Esophagus squamous epithelium (tissue), 4 donors: ENCODE measurements around the gene SPINK5.

Source experiments
- CTCF ChIP-seq, 6 experiments: fragments of 450-650 bp in 4 of 6; fragments of 200-600 bp in 2 of 6; sonication (generic) in 2 of 6; IDR thresholded peaks; one replicate each; pipeline ENCODE4 v1.5.1; 2016 to 2019; ENCODE audit warnings: antibody characterized with exemption in 6 of 6, mild to moderate bottlenecking in 4 of 6, moderate library complexity in 4 of 6
- POLR2A ChIP-seq, 4 donors: fragments of 450-650 bp; IDR thresholded peaks; one replicate each; pipeline ENCODE4 v1.6.1; 2017; ENCODE audit warnings: antibody characterized with exemption in 4 of 4, mild to moderate bottlenecking in 4 of 4, moderate library complexity in 3 of 4

DNA sequence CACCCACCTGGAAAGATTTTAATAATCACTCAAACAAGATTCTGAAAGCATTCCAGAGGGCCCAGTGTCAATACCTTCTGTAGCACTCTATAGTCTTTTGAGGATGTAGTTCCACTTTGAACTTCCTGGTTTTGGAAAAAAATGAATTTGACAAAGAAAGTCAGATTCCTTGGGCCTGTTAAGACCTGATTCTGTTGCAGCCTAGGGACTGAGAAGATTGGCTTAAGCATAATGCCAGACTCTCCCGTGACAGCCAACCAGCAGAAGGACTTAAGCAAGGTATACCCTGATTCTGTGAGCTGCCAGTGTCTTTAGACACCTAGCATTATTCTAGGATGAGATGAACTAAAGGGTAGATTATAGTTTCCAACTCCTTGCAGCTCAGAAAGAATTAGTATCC lies 6.8 kb downstream of the SPINK5 start:
- TF ChIP-seq CTCF (IDR thresholded peaks at IDR 0.05) (no peak), POLR2A (IDR thresholded peaks at IDR 0.05) (no peak)
